CD4-positive, alpha-beta memory T cell (primary cell): Measurements from ENCODE around the gene MAIP1. TPM values are rescaled to one million over a fixed set of nuclear protein-coding genes. Genes with fewer than 3 reads are reported as not detected.

Experiments
- CTCF ChIA-PET: fragments of 350-600 bp; sonication (Branson Sonifier 250); formaldehyde crosslinking; loops from one replicate; lab custom pipeline; 2021; ENCODE audit warnings: inconsistent platforms; ENCODE audit not compliant: partially characterized antibody; lab: Charles Lee
- POLR2A ChIA-PET: fragments of 350-600 bp; sonication (Branson Sonifier 250); formaldehyde crosslinking; loops from one replicate; lab custom pipeline; 2021; ENCODE audit not compliant: partially characterized antibody; lab: Charles Lee
- DNase-seq, 5 donors: peaks; one replicate each; pipeline versions ENCODE4 v3.0.0 to v3.0.0-alpha.2; 2020 to 2022; ENCODE audit warnings: mixed read lengths in 1 of 5
- H3K27ac ChIP-seq: one replicate; pipeline ENCODE4 v1.7.0; 2013; ENCODE audit warnings: low read depth, low read length
- H3K27me3 ChIP-seq: 2 replicates; pipeline ENCODE4 v1.7.0; 2013; ENCODE audit warnings: mild to moderate bottlenecking, low read length, moderate library complexity; ENCODE audit not compliant: insufficient read depth
- H3K36me3 ChIP-seq: 2 replicates; pipeline ENCODE4 v1.7.0; 2013; ENCODE audit warnings: mild to moderate bottlenecking, low read length, moderate library complexity; ENCODE audit not compliant: insufficient read depth
- H3K4me1 ChIP-seq: 2 replicates; pipeline ENCODE4 v1.7.0; 2013; ENCODE audit warnings: mild to moderate bottlenecking, low read length, moderate library complexity; ENCODE audit not compliant: insufficient read depth
- H3K4me3 ChIP-seq, 2 donors: one replicate each; pipeline ENCODE4 v1.7.0; 2013; ENCODE audit warnings: low read length in 2 of 2, mild to moderate bottlenecking in 1 of 2
- H3K9me3 ChIP-seq, 2 donors: one replicate each; pipeline ENCODE4 v1.7.0; 2013; ENCODE audit warnings: low read length in 2 of 2, control low read depth in 1 of 2; ENCODE audit not compliant: control insufficient read depth in 1 of 2
- H3K27ac Mint-ChIP-seq, 7 donors: one replicate each; pipeline ENCODE4 v1.8.0; 2020 to 2021; ENCODE audit warnings: mixed read lengths in 7 of 7, mild to moderate bottlenecking in 6 of 7, inconsistent platforms in 3 of 7, moderate library complexity in 3 of 7
- H3K27me3 Mint-ChIP-seq, 2 donors: one replicate each; pipeline ENCODE4 v1.8.0; 2020 to 2021; ENCODE audit warnings: mixed read lengths in 2 of 2
- H3K36me3 Mint-ChIP-seq, 2 donors: one replicate each; pipeline ENCODE4 v1.8.0; 2020 to 2021; ENCODE audit warnings: mixed read lengths in 2 of 2, inconsistent platforms in 1 of 2, mild to moderate bottlenecking in 1 of 2
- H3K4me1 Mint-ChIP-seq, 4 donors: one replicate each; pipeline ENCODE4 v1.8.0; 2020 to 2021; ENCODE audit warnings: mixed read lengths in 4 of 4, mild to moderate bottlenecking in 1 of 4
- H3K4me3 Mint-ChIP-seq, 8 donors: one replicate each; pipeline ENCODE4 v1.8.0; 2020 to 2021; ENCODE audit warnings: mixed read lengths in 8 of 8, mild to moderate bottlenecking in 7 of 8, moderate library complexity in 6 of 8, inconsistent platforms in 3 of 8
- H3K9me3 Mint-ChIP-seq, 8 donors: one replicate each; pipeline ENCODE4 v1.8.0; 2020 to 2021; ENCODE audit warnings: mixed read lengths in 8 of 8, mild to moderate bottlenecking in 5 of 8, inconsistent platforms in 3 of 8, moderate library complexity in 1 of 8
- intact Hi-C: fragments of 100-400 bp; cut with micrococcal nuclease; formaldehyde crosslinking; loops from one replicate; pipeline ENCODE4 v1.15.1; 2023
- polyA plus RNA-seq, 2 donors: library from polyadenylated mRNA; unstranded; fragments of 300-500 nt; fragmentation: Illumina TruSeq; gene quantifications; one replicate each; pipeline ENCODE4 v1.2.3, GENCODE V29; 2021
- total RNA-seq, 2 experiments: library from RNA; stranded (reverse); gene quantifications; one replicate each; pipeline ENCODE4 v1.2.3, GENCODE V29; 2021

Gene MAIP1
- total RNA-seq (10 to 100 TPM; 13.1 to 15.9 TPM), polyA plus RNA-seq (10 to 100 TPM; 12.5 to 15.9 TPM)

- peak within 1 kb of the TSS; percentile 71 for H3K27ac ChIP-seq
- no peaks in the 10 kb centered on the region for H3K27me3 ChIP-seq
- H3K36me3 Mint-ChIP-seq, result peaks cover 9 to 40% of the 10 kb centered on the region in 2 donors
- peak within 1 kb of the TSS; percentile 93 to 96 (median 95) for H3K27ac Mint-ChIP-seq
- no peaks in the 10 kb centered on the region for H3K9me3 ChIP-seq
- POLR2A ChIA-PET, result interaction anchor here (0.6 to 1.3 kb wide), 7 partner anchors 10 to 570 kb away, joined by 3 to 5 read pairs (median 4); partner anchors contain the start of gene C2orf69
- H3K4me1 Mint-ChIP-seq, result peaks cover 30 to 74% (median 51%) of the 10 kb centered on the region in 4 donors
- peaks cover 54% of the 10 kb centered on the region for H3K4me1 ChIP-seq
- peaks cover 4% of the 10 kb centered on the region for H3K36me3 ChIP-seq
- peak within 1 kb of the TSS; percentile 97 to 99 (median 98) for H3K4me3 Mint-ChIP-seq
- CTCF ChIA-PET, result interaction anchor here (1.0 kb wide), 1 partner anchor 9 kb away, joined by 3 read pairs; no protein-coding TSS in a partner anchor
- H3K9me3 Mint-ChIP-seq, result no peaks in the 10 kb centered on the region
- peak within 1 kb of the TSS; percentile 81 to 97 for H3K4me3 ChIP-seq
- no peaks in the 10 kb centered on the region for H3K27me3 Mint-ChIP-seq
- intact Hi-C loops, result loop anchor here (1.0 to 5.0 kb wide), 2 partner anchors 43 to 934 kb away; partner anchors contain the start of genes C2orf69, NIF3L1 and PPIL3
- DNase-seq, result peak; percentile 77 to 84 (median 82)
Observed at GRCh38 chr2:199955339-199956061, at the start of gene MAIP1, which contains the start of gene TYW5. Gene MAIP1 (plus strand): TSS chr2:199955582. CDS start chr2:199955799, 217 bp downstream. Gene TYW5 (minus strand): TSS chr2:199955491. CDS start chr2:199955470, 21 bp downstream.

GRCh38 chr2:199907008-199907714 lies 48.2 kb upstream of the MAIP1 start:
- Histone ChIP-seq H3K36me3 (no peaks in the 10 kb centered on the region), H3K9me3 (no peaks in the 10 kb centered on the region), H3K27ac (no peak overlapping the region), H3K4me3 (no peak overlapping the region), H3K27me3 (peaks cover 5% of the 10 kb centered on the region), H3K4me1 (peaks cover 10% of the 10 kb centered on the region)
- Mint-ChIP-seq H3K27me3 (peaks cover 4% of the 10 kb centered on the region in 2 donors), H3K4me1 (peaks cover 6 to 16% (median 12%) of the 10 kb centered on the region in 4 donors), H3K9me3 (peaks cover 0 to 6% (median 0%) of the 10 kb centered on the region in 8 donors), H3K4me3 (no peak overlapping the region), H3K27ac (no peak overlapping the region), H3K36me3 (peaks cover 0 to 8% of the 10 kb centered on the region in 2 donors)
- ChIA-PET POLR2A (no interaction called here), CTCF (no interaction called here)
- no peak for DNase-seq
- intact Hi-C loops, result no loop called here

GRCh38 chr2:199910338-199911051 lies 44.9 kb upstream of the MAIP1 start:
- POLR2A ChIA-PET, result interaction anchor here (1.1 to 1.5 kb wide), 3 partner anchors 44 to 464 kb away, joined by 3 to 5 read pairs (median 3); no protein-coding TSS in a partner anchor
- intact Hi-C loops, result loop anchor here (1.0 to 5.0 kb wide), 2 partner anchors 47 to 59 kb away; partner anchors contain the start of genes FTCDNL1, MAIP1 and TYW5

GRCh38 chr2:199911052-199911876 lies 44.1 kb upstream of the MAIP1 start, which contains the start of gene C2orf69:
Gene C2orf69 (plus strand): TSS chr2:199911293. CDS start chr2:199911439, 146 bp downstream.
- Histone ChIP-seq H3K9me3 (no peaks in the 10 kb centered on the region), H3K27me3 (peaks cover 5% of the 10 kb centered on the region), H3K4me1 (peaks cover 32% of the 10 kb centered on the region), H3K4me3 (peak within 1 kb of the TSS; percentile 55 to 80), H3K36me3 (no peaks in the 10 kb centered on the region), H3K27ac (peak within 1 kb of the TSS; percentile 87)
- peaks cover 0 to 4% (median 0%) of the 10 kb centered on the region in 8 donors for H3K9me3 Mint-ChIP-seq
- ChIA-PET CTCF (interaction anchor here (1.2 kb wide), 1 partner anchor 34 kb away, joined by 3 read pairs; no protein-coding TSS in a partner anchor), POLR2A (interaction anchor here (1.1 to 1.5 kb wide), 3 partner anchors 44 to 463 kb away, joined by 3 to 5 read pairs (median 3); no protein-coding TSS in a partner anchor)
- intact Hi-C loops, result loop anchor here (1.0 to 5.0 kb wide), 2 partner anchors 46 to 60 kb away; partner anchors contain the start of genes FTCDNL1, MAIP1 and TYW5
- H3K27ac Mint-ChIP-seq, result peak within 1 kb of the TSS; percentile 90 to 98 (median 97)
- peaks cover 24 to 45% (median 38%) of the 10 kb centered on the region in 4 donors for H3K4me1 Mint-ChIP-seq
- DNase-seq, result peak; percentile 86 to 90 (median 86)
- peaks cover 0 to 1% of the 10 kb centered on the region in 2 donors for H3K27me3 Mint-ChIP-seq
- H3K4me3 Mint-ChIP-seq, result peak within 1 kb of the TSS; percentile 93 to 99 (median 96)
- peaks cover 6 to 14% of the 10 kb centered on the region in 2 donors for H3K36me3 Mint-ChIP-seq

More at GRCh38 chr2:199910338-199911051, 44.9 kb upstream of the MAIP1 start:
- Histone ChIP-seq H3K36me3 (no peaks in the 10 kb centered on the region), H3K27me3 (peaks cover 5% of the 10 kb centered on the region), H3K9me3 (no peaks in the 10 kb centered on the region), H3K27ac (peak overlapping the region; percentile 87), H3K4me3 (peak overlapping the region; percentile 55 to 80), H3K4me1 (peaks cover 32% of the 10 kb centered on the region)
- CTCF ChIA-PET, result interaction anchor here (1.2 kb wide), 1 partner anchor 34 kb away, joined by 3 read pairs; no protein-coding TSS in a partner anchor
- Mint-ChIP-seq H3K36me3 (peaks cover 0 to 8% of the 10 kb centered on the region in 2 donors), H3K4me1 (peaks cover 24 to 40% (median 32%) of the 10 kb centered on the region in 4 donors), H3K27ac (peak overlapping the region; percentile 90 to 98 (median 97)), H3K9me3 (peaks cover 0 to 4% (median 0%) of the 10 kb centered on the region in 8 donors), H3K4me3 (peak overlapping the region; percentile 93 to 99 (median 96)), H3K27me3 (peaks cover 4% of the 10 kb centered on the region in 2 donors)
- no peak for DNase-seq

- peak in 1 of 5 donors; percentile 6 for DNase-seq
- H3K27ac ChIP-seq, result peak overlapping the region; percentile 87
- ChIA-PET CTCF (interaction anchor here (1.0 kb wide), 1 partner anchor 11 kb away, joined by 3 read pairs; no protein-coding TSS in a partner anchor), POLR2A (interaction anchor here (1.5 kb wide), 1 partner anchor 44 kb away, joined by 3 read pairs; no protein-coding TSS in a partner anchor)
- H3K9me3 Mint-ChIP-seq, result peaks cover 0 to 4% (median 0%) of the 10 kb centered on the region in 8 donors
- H3K27me3 Mint-ChIP-seq, result no peaks in the 10 kb centered on the region
- no peaks in the 10 kb centered on the region for H3K36me3 ChIP-seq
- intact Hi-C loops, result loop anchor here (1.0 to 5.0 kb wide), 2 partner anchors 45 to 61 kb away; partner anchors contain the start of genes FTCDNL1, MAIP1 and TYW5
- H3K4me1 Mint-ChIP-seq, result peaks cover 24 to 45% (median 39%) of the 10 kb centered on the region in 4 donors
- H3K4me1 ChIP-seq, result peaks cover 32% of the 10 kb centered on the region
- peaks cover 4% of the 10 kb centered on the region for H3K27me3 ChIP-seq
- H3K4me3 ChIP-seq, result peak overlapping the region; percentile 55 to 80
- peak overlapping the region; percentile 90 to 98 (median 96) for H3K27ac Mint-ChIP-seq
- no peaks in the 10 kb centered on the region for H3K9me3 ChIP-seq
- H3K36me3 Mint-ChIP-seq, result peaks cover 11 to 20% of the 10 kb centered on the region in 2 donors
- peak overlapping the region; percentile 93 to 99 (median 96) for H3K4me3 Mint-ChIP-seq
Observed at GRCh38 chr2:199911877-199912161, 43.6 kb upstream of the MAIP1 start.
